HEK293 (cell line): ENCODE data around the gene KPNA1.

ENCODE experiments used
- ATF2 ChIP-seq: fragments of 450-650 bp; formaldehyde crosslinking; IDR thresholded peaks from 2 replicates; pipeline ENCODE4 v1.5.1; 2016; ENCODE audit warnings: missing biosample characterization, missing genetic modification characterization, low read depth
- CTCF ChIP-seq: fragments of 450-650 bp; formaldehyde crosslinking; IDR thresholded peaks from 2 replicates; pipeline ENCODE4 v1.5.1; 2016; ENCODE audit warnings: missing biosample characterization, missing genetic modification characterization
- HIC1 ChIP-seq: fragments of 450-650 bp; formaldehyde crosslinking; IDR thresholded peaks from 2 replicates; pipeline ENCODE4 v1.5.1; 2016; ENCODE audit warnings: missing biosample characterization, missing genetic modification characterization
- IKZF3 ChIP-seq: fragments of 450-650 bp; IDR thresholded peaks from 2 replicates; pipeline ENCODE4 v1.5.0; 2018; ENCODE audit warnings: missing biosample characterization, mild to moderate bottlenecking, missing genetic modification characterization, moderate library complexity
- ZBTB21 ChIP-seq: fragments of 450-650 bp; formaldehyde crosslinking; IDR thresholded peaks from 2 replicates; pipeline ENCODE4 v1.5.1; 2017; ENCODE audit warnings: missing biosample characterization, missing genetic modification characterization
- ZNF132 ChIP-seq: fragments of 450-650 bp; formaldehyde crosslinking; IDR thresholded peaks from 2 replicates; pipeline ENCODE4 v1.5.1; 2017; ENCODE audit warnings: missing biosample characterization, missing genetic modification characterization, borderline replicate concordance
- ZNF513 ChIP-seq: fragments of 450-650 bp; IDR thresholded peaks from 2 replicates; pipeline ENCODE4 v1.5.1; 2018; ENCODE audit warnings: missing biosample characterization, missing genetic modification characterization
- ZNF514 ChIP-seq: fragments of 450-650 bp; formaldehyde crosslinking; IDR thresholded peaks from 2 replicates; pipeline ENCODE4 v1.5.1; 2016; ENCODE audit warnings: missing biosample characterization, missing genetic modification characterization
- ZNF561 ChIP-seq: fragments of 450-650 bp; IDR thresholded peaks from 2 replicates; pipeline ENCODE4 v1.5.1; 2018; ENCODE audit warnings: missing biosample characterization, missing genetic modification characterization, borderline replicate concordance
- ZNF707 ChIP-seq: fragments of 450-650 bp; formaldehyde crosslinking; IDR thresholded peaks from 2 replicates; pipeline ENCODE4 v1.5.1; 2016; ENCODE audit warnings: missing biosample characterization, missing genetic modification characterization

GRCh38 chr3:122559906-122560305, 45.2 kb upstream of the KPNA1 start:
- no peak for TF ChIP-seq CTCF (tag by site-specific recombination)
- no peak for TF ChIP-seq ZNF707
- TF ChIP-seq ATF2 (tag by site-specific recombination): no peak
- TF ChIP-seq HIC1: no peak
- TF ChIP-seq ZNF513 (tag by site-specific recombination): no peak
- TF ChIP-seq ZNF561 (tag by site-specific recombination): no peak
- TF ChIP-seq IKZF3: no peak
- no peak for TF ChIP-seq ZNF132 (tag by site-specific recombination)
- TF ChIP-seq ZNF514: no peak
- TF ChIP-seq ZBTB21 (tag by site-specific recombination): no peak
